ENCODE measurements around the gene PAPSS2. TPM values are rescaled to one million over a fixed set of nuclear protein-coding genes. Genes with fewer than 3 reads are reported as not detected.

The PAPSS2 gene
- total and polyA plus RNA-seq, 2 experiments from 2014 or later = 13.2 to 19.6 TPM

GRCh38 chr10:87705339-87705738 lies 45.7 kb downstream of the PAPSS2 start (continued):
- TF ChIP-seq, protein P1, sequence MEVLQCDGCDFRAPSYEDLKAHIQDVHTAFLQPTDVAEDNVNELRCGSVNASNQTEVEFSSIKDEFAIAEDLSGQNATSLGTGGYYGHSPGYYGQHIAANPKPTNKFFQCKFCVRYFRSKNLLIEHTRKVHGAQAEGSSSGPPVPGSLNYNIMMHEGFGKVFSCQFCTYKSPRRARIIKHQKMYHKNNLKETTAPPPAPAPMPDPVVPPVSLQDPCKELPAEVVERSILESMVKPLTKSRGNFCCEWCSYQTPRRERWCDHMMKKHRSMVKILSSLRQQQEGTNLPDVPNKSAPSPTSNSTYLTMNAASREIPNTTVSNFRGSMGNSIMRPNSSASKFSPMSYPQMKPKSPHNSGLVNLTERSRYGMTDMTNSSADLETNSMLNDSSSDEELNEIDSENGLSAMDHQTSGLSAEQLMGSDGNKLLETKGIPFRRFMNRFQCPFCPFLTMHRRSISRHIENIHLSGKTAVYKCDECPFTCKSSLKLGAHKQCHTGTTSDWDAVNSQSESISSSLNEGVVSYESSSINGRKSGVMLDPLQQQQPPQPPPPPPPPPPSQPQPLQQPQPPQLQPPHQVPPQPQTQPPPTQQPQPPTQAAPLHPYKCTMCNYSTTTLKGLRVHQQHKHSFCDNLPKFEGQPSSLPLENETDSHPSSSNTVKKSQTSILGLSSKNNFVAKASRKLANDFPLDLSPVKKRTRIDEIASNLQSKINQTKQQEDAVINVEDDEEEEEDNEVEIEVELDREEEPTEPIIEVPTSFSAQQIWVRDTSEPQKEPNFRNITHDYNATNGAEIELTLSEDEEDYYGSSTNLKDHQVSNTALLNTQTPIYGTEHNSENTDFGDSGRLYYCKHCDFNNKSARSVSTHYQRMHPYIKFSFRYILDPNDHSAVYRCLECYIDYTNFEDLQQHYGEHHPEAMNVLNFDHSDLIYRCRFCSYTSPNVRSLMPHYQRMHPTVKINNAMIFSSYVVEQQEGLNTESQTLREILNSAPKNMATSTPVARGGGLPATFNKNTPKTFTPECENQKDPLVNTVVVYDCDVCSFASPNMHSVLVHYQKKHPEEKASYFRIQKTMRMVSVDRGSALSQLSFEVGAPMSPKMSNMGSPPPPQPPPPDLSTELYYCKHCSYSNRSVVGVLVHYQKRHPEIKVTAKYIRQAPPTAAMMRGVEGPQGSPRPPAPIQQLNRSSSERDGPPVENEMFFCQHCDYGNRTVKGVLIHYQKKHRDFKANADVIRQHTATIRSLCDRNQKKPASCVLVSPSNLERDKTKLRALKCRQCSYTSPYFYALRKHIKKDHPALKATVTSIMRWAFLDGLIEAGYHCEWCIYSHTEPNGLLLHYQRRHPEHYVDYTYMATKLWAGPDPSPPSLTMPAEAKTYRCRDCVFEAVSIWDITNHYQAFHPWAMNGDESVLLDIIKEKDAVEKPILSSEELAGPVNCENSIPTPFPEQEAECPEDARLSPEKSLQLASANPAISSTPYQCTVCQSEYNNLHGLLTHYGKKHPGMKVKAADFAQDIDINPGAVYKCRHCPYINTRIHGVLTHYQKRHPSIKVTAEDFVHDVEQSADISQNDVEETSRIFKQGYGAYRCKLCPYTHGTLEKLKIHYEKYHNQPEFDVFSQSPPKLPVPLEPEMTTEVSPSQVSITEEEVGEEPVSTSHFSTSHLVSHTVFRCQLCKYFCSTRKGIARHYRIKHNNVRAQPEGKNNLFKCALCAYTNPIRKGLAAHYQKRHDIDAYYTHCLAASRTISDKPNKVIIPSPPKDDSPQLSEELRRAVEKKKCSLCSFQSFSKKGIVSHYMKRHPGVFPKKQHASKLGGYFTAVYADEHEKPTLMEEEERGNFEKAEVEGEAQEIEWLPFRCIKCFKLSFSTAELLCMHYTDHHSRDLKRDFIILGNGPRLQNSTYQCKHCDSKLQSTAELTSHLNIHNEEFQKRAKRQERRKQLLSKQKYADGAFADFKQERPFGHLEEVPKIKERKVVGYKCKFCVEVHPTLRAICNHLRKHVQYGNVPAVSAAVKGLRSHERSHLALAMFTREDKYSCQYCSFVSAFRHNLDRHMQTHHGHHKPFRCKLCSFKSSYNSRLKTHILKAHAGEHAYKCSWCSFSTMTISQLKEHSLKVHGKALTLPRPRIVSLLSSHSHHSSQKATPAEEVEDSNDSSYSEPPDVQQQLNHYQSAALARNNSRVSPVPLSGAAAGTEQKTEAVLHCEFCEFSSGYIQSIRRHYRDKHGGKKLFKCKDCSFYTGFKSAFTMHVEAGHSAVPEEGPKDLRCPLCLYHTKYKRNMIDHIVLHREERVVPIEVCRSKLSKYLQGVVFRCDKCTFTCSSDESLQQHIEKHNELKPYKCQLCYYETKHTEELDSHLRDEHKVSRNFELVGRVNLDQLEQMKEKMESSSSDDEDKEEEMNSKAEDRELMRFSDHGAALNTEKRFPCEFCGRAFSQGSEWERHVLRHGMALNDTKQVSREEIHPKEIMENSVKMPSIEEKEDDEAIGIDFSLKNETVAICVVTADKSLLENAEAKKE (CRISPR knock-in tag; IDR thresholded peaks at IDR 0.05) = no peak
- TF ChIP-seq ZNF331 (CRISPR knock-in tag; IDR thresholded peaks at IDR 0.05; ENCODE audit: low read depth) (no peak), NANOG (IDR thresholded peaks at IDR 0.05; ENCODE audit: borderline replicate concordance) (no peak), REST (IDR thresholded peaks at IDR 0.05; ENCODE audit: unreplicated experiment) (no peak), EZH2phosphoT487 (IDR thresholded peaks at IDR 0.05; ENCODE audit: unreplicated experiment) (no peak), CTCF (conservative IDR thresholded peaks at IDR 0.05; ENCODE audit: low read depth in 2 of 2) (no peak)

Data from GM23338 (cell line).